Erythroblast (primary cell): ENCODE results near the gene LRP2.

ENCODE experiments used
- DNase-seq, 2 experiments: peaks; one replicate each; lab custom pipeline; 2025; lab: John Stamatoyannopoulos, UW
- GATA1 ChIP-seq: IDR thresholded peaks from 2 replicates; pipeline ENCODE4 v1.6.1; 2011; ENCODE audit warnings: low read depth, mild to moderate bottlenecking, control low read depth, low read length, moderate library complexity
- POLR2A ChIP-seq: IDR thresholded peaks from 2 replicates; pipeline ENCODE4 v1.6.1; 2011; ENCODE audit warnings: mild to moderate bottlenecking, low read length

Gene LRP2

GRCh38 chr2:169260846-169261642 lies 101.3 kb downstream of the LRP2 start:
- no peak for TF ChIP-seq POLR2A
- TF ChIP-seq GATA1 = no peak
- DNase-seq = no peak

- TF ChIP-seq POLR2A (no peak), GATA1 (no peak)
- DNase-seq = peak in 1 of 2 experiments; percentile 6
Observed at GRCh38 chr2:169260246-169260645, 102.1 kb downstream of the LRP2 start.

GRCh38 chr2:169259402-169259801 lies 102.9 kb downstream of the LRP2 start:
- DNase-seq = no peak
- no peak for TF ChIP-seq POLR2A
- no peak for TF ChIP-seq GATA1

- TF ChIP-seq GATA1 (no peak), POLR2A (no peak)
- DNase-seq = no peak
Observed at GRCh38 chr2:169258045-169258601, 104.2 kb downstream of the LRP2 start.

GRCh38 chr2:169254774-169255173 lies 107.6 kb downstream of the LRP2 start:
- TF ChIP-seq GATA1 = no peak
- TF ChIP-seq POLR2A = no peak

GRCh38 chr2:169247211-169247610 lies 115.1 kb downstream of the LRP2 start:
- no peak for DNase-seq
- no peak for TF ChIP-seq GATA1
- no peak for TF ChIP-seq POLR2A

More at GRCh38 chr2:169254774-169255173, 107.6 kb downstream of the LRP2 start:
- DNase-seq = no peak

GRCh38 chr2:169240405-169240804 lies 121.9 kb downstream of the LRP2 start:
- TF ChIP-seq POLR2A (no peak), GATA1 (no peak)

GRCh38 chr2:169237939-169238338 lies 124.4 kb downstream of the LRP2 start:
- TF ChIP-seq POLR2A (no peak), GATA1 (no peak)
- no peak for DNase-seq

More at GRCh38 chr2:169240405-169240804, 121.9 kb downstream of the LRP2 start:
- DNase-seq = no peak

GRCh38 chr2:169237286-169237685 lies 125.0 kb downstream of the LRP2 start:
- no peak for TF ChIP-seq POLR2A
- TF ChIP-seq GATA1 = no peak
- DNase-seq = no peak

- TF ChIP-seq GATA1 (no peak), POLR2A (no peak)
Observed at GRCh38 chr2:169232551-169233154, 129.7 kb downstream of the LRP2 start.

GRCh38 chr2:169230204-169230603 lies 132.1 kb downstream of the LRP2 start:
- no peak for DNase-seq
- no peak for TF ChIP-seq POLR2A
- TF ChIP-seq GATA1 = no peak

More at GRCh38 chr2:169232551-169233154, 129.7 kb downstream of the LRP2 start:
- no peak for DNase-seq

- DNase-seq = no peak
- TF ChIP-seq GATA1 = no peak
- no peak for TF ChIP-seq POLR2A
Observed at GRCh38 chr2:169229590-169229989, 132.7 kb downstream of the LRP2 start.

- TF ChIP-seq POLR2A (no peak), GATA1 (no peak)
Observed at GRCh38 chr2:169225906-169226305, 136.4 kb downstream of the LRP2 start.

GRCh38 chr2:169225233-169225750 lies 137.0 kb downstream of the LRP2 start:
- no peak for DNase-seq
- TF ChIP-seq POLR2A = no peak
- TF ChIP-seq GATA1 = no peak

More at GRCh38 chr2:169225906-169226305, 136.4 kb downstream of the LRP2 start:
- DNase-seq = no peak
